B cell (primary cell): Measurements from ENCODE around the gene PIGH. TPM values are rescaled to one million over a fixed set of nuclear protein-coding genes. Genes with fewer than 3 reads are reported as not detected.

Source experiments
- ATAC-seq: fragments of 200-7000 bp; cut with Tn5 transposase; one replicate; pipeline ENCODE4 v1.10.0; 2021; ENCODE audit warnings: low read depth, mild to moderate bottlenecking, moderate number of reproducible peaks, moderate library complexity
- CTCF ChIA-PET: fragments of 350-600 bp; sonication (Branson Sonifier 250); formaldehyde crosslinking; loops from one replicate; lab custom pipeline; 2021; ENCODE audit warnings: antibody characterized with exemption, inconsistent platforms; lab: Charles Lee
- POLR2A ChIA-PET: fragments of 350-600 bp; sonication (Branson Sonifier 250); formaldehyde crosslinking; loops from one replicate; lab custom pipeline; 2021; ENCODE audit warnings: antibody characterized with exemption; lab: Charles Lee
- DNase-seq: peaks from one replicate; pipeline ENCODE4 v3.0.0; 2013
- H2AFZ ChIP-seq: 2 replicates; pipeline ENCODE4 v1.6.1; 2012; ENCODE audit warnings: mild to moderate bottlenecking, low read depth, low read length; ENCODE audit not compliant: insufficient read depth, poor library complexity, severe bottlenecking
- H3K27ac ChIP-seq, 2 donors: 1 replicate in 1 of 2; 2 replicates in 1 of 2; pipeline ENCODE4 v1.5.1; 2012 to 2013; ENCODE audit warnings: low read length in 2 of 2, mild to moderate bottlenecking in 2 of 2, moderate library complexity in 1 of 2
- H3K27me3 ChIP-seq, 4 experiments: fragments of 200-600 bp in 1 of 4; sonication (generic) in 1 of 4; replicated peaks in 1 of 4; 1 replicate in 2 of 4; 2 replicates in 2 of 4; pipeline versions ENCODE4 v1.6.1 to v1.7.0; 2013 to 2016; ENCODE audit warnings: low read length in 3 of 4, mild to moderate bottlenecking in 2 of 4, mixed read lengths in 1 of 4, moderate library complexity in 1 of 4; ENCODE audit not compliant: insufficient read depth in 4 of 4, control insufficient read depth in 3 of 4; ENCODE audit errors: control extremely low read depth in 1 of 4
- H3K36me3 ChIP-seq, 2 experiments: replicated peaks in 1 of 2; 1 replicate in 1 of 2; 2 replicates in 1 of 2; pipeline versions ENCODE4 v1.6.1 to v1.7.1; 2013; ENCODE audit warnings: low read length in 1 of 2; ENCODE audit not compliant: insufficient read depth in 2 of 2, control insufficient read depth in 1 of 2; ENCODE audit errors: control extremely low read depth in 1 of 2, extremely low read depth in 1 of 2
- H3K4me1 ChIP-seq, 2 donors: fragments of 200-600 bp in 1 of 2; sonication (generic) in 1 of 2; 1 replicate in 1 of 2; 2 replicates in 1 of 2; pipeline versions ENCODE4 v1.5.1 to v1.6.1; 2013 to 2017; ENCODE audit warnings: low read length in 2 of 2; ENCODE audit not compliant: control insufficient read depth in 2 of 2, insufficient read depth in 2 of 2
- H3K4me2 ChIP-seq: replicated peaks from 2 replicates; pipeline ENCODE3; 2012; ENCODE audit warnings: mild to moderate bottlenecking, low read depth, low read length; ENCODE audit not compliant: poor library complexity, severe bottlenecking
- H3K4me3 ChIP-seq, 5 experiments: fragments of 200-600 bp in 1 of 5; sonication (generic) in 1 of 5; 1 replicate in 3 of 5; 2 replicates in 2 of 5; pipeline versions ENCODE4 v1.5.1 to v1.7.0; 2011 to 2016; ENCODE audit warnings: low read length in 4 of 5, mild to moderate bottlenecking in 4 of 5, low read depth in 2 of 5, control low read depth in 1 of 5, moderate library complexity in 1 of 5; ENCODE audit not compliant: insufficient read depth in 1 of 5; ENCODE audit errors: control extremely low read depth in 1 of 5, extremely low read depth in 1 of 5
- H3K79me2 ChIP-seq: fragments of 200-600 bp; sonication (generic); one replicate; pipeline ENCODE4 v1.6.0; 2016; ENCODE audit warnings: low read length; ENCODE audit not compliant: control insufficient read depth, insufficient read depth
- H3K9ac ChIP-seq: fragments of 200-600 bp; sonication (generic); 2 replicates; pipeline ENCODE4 v1.6.1; 2017; ENCODE audit warnings: mild to moderate bottlenecking, low read length, moderate library complexity
- H3K9me3 ChIP-seq, 3 donors: one replicate each; pipeline versions ENCODE4 v1.6.1 to v1.7.1; 2013; ENCODE audit warnings: low read length in 2 of 3; ENCODE audit not compliant: control insufficient read depth in 2 of 3, insufficient read depth in 1 of 3; ENCODE audit errors: control extremely low read depth in 1 of 3
- H4K20me1 ChIP-seq: 2 replicates; pipeline ENCODE4 v1.6.0; 2012; ENCODE audit warnings: mild to moderate bottlenecking, low read length; ENCODE audit not compliant: insufficient read depth, control insufficient read depth, poor library complexity, severe bottlenecking
- H3K27ac Mint-ChIP-seq: one replicate; pipeline ENCODE4 v1.8.0; 2021; ENCODE audit warnings: mixed read lengths
- H3K27me3 Mint-ChIP-seq: one replicate; pipeline ENCODE4 v1.8.0; 2021; ENCODE audit warnings: mixed read lengths
- H3K4me1 Mint-ChIP-seq: one replicate; pipeline ENCODE4 v1.8.0; 2021; ENCODE audit warnings: mixed read lengths
- H3K4me3 Mint-ChIP-seq: one replicate; pipeline ENCODE4 v1.8.0; 2021; ENCODE audit warnings: mixed read lengths
- H3K9me3 Mint-ChIP-seq: one replicate; pipeline ENCODE4 v1.8.0; 2022; ENCODE audit warnings: mixed read lengths; ENCODE audit not compliant: insufficient read depth
- CTCF ChIP-seq: fragments of 200-600 bp; IDR thresholded peaks from one replicate; pipeline ENCODE4 v1.8.0; 2022; ENCODE audit warnings: antibody characterized with exemption, mild to moderate bottlenecking
- EZH2 ChIP-seq: IDR thresholded peaks from 2 replicates; pipeline ENCODE4 v1.6.1; 2012; ENCODE audit warnings: borderline replicate concordance, low read depth, mild to moderate bottlenecking, moderate library complexity, low read length; ENCODE audit not compliant: insufficient read depth, poor library complexity, severe bottlenecking
- WGBS: methylation state at CpG from one replicate; pipeline ENCODE4 v1.1.5; 2013; ENCODE audit warnings: missing lambda C conversion rate; ENCODE audit not compliant: insufficient coverage; 5-methylcytosine and 5-hydroxymethylcytosine counted together
- intact Hi-C: fragments of 100-400 bp; cut with micrococcal nuclease; formaldehyde crosslinking; loops from one replicate; pipeline ENCODE4 v1.10.0; 2022
- polyA plus RNA-seq: library from polyadenylated mRNA; depleted of rRNA; stranded (reverse); fragments of >200 nt; gene quantifications from 2 replicates; pipeline ENCODE4 v1.2.3, GENCODE V29; 2012
- total RNA-seq, 2 donors: library from RNA; stranded (reverse); fragments of 120-200 nt in 1 of 2; gene quantifications; 1 replicate in 1 of 2; 2 replicates in 1 of 2; pipeline versions ENCODE4 v1.2.3 to v1.2.4, GENCODE V29; 2013 to 2022

PIGH gene
- total and polyA plus RNA-seq, 2 donors (not counting 1 experiment from before 2014, with no cell fraction given): 26.7 to 48.0 TPM

GRCh38 chr14:67571991-67572323, 28.1 kb downstream of the PIGH start:
- Histone ChIP-seq H3K4me2 (no peak overlapping the region), H2AFZ (no peak overlapping the region), H3K9me3 (no peaks in the 10 kb centered on the region), H3K9ac (no peak overlapping the region), H3K27me3 (no peaks in the 10 kb centered on the region), H3K4me1 (no peaks in the 10 kb centered on the region), H4K20me1 (no peaks in the 10 kb centered on the region), H3K36me3 (no peaks in the 10 kb centered on the region), H3K27ac (no peak overlapping the region), H3K4me3 (no peak overlapping the region), H3K79me2 (no peaks in the 10 kb centered on the region)
- H3K27ac Mint-ChIP-seq: no peak overlapping the region
- intact Hi-C loops: loop anchor here (2.0 kb wide), 1 partner anchor 45 kb away; no protein-coding TSS in a partner anchor
- TF ChIP-seq CTCF: no peak
- TF ChIP-seq EZH2: no peak
- H3K27me3 Mint-ChIP-seq: peaks cover 5% of the 10 kb centered on the region
- no peak overlapping the region for H3K4me3 Mint-ChIP-seq
- 91% methylated on average over 19 of the region's 19 CpGs for WGBS
- ChIA-PET CTCF (interaction anchor here (0.6 to 24.8 kb wide), 52 partner anchors 10 to 1212 kb away, joined by 3 to 863 read pairs (median 6); partner anchors contain the start of genes ATP6V1D, EIF2S1, PIGH and PLEKHH1), POLR2A (no interaction called here)
- H3K4me1 Mint-ChIP-seq: no peaks in the 10 kb centered on the region
- ATAC-seq (no peak), DNase-seq (no peak)
- H3K9me3 Mint-ChIP-seq: no peaks in the 10 kb centered on the region

GRCh38 chr14:67571275-67571990, 28.6 kb downstream of the PIGH start:
- CTCF ChIA-PET: interaction anchor here (0.5 to 24.8 kb wide), 63 partner anchors 10 to 1814 kb away, joined by 3 to 863 read pairs (median 5); partner anchors contain the start of genes ATP6V1D, EIF2S1, PIGH and PLEKHH1

More at GRCh38 chr14:67571275-67571990, 28.6 kb downstream of the PIGH start:
- Mint-ChIP-seq H3K4me3 (no peak overlapping the region), H3K27me3 (peaks cover 5% of the 10 kb centered on the region), H3K27ac (peak overlapping the region; percentile 1), H3K9me3 (no peaks in the 10 kb centered on the region), H3K4me1 (no peaks in the 10 kb centered on the region)
- Histone ChIP-seq H3K4me1 (no peaks in the 10 kb centered on the region), H2AFZ (no peak overlapping the region), H3K9me3 (no peaks in the 10 kb centered on the region), H3K79me2 (no peaks in the 10 kb centered on the region), H3K4me2 (no peak overlapping the region), H3K36me3 (no peaks in the 10 kb centered on the region), H4K20me1 (no peaks in the 10 kb centered on the region), H3K9ac (no peak overlapping the region), H3K27me3 (no peaks in the 10 kb centered on the region), H3K4me3 (no peak overlapping the region), H3K27ac (no peak overlapping the region)
- POLR2A ChIA-PET: interaction anchor here (1.0 kb wide), 1 partner anchor 144 kb away, joined by 4 read pairs; no protein-coding TSS in a partner anchor
- peak; percentile 83 for TF ChIP-seq CTCF
- TF ChIP-seq EZH2: no peak
- 60% methylated on average over 11 of the region's 14 CpGs for WGBS
- intact Hi-C loops: loop anchor here (2.0 kb wide), 1 partner anchor 45 kb away; no protein-coding TSS in a partner anchor
- ATAC-seq: peak; percentile 89
- DNase-seq: peak; percentile 80
